Measurements from ENCODE around the gene MAML2.

DNA sequence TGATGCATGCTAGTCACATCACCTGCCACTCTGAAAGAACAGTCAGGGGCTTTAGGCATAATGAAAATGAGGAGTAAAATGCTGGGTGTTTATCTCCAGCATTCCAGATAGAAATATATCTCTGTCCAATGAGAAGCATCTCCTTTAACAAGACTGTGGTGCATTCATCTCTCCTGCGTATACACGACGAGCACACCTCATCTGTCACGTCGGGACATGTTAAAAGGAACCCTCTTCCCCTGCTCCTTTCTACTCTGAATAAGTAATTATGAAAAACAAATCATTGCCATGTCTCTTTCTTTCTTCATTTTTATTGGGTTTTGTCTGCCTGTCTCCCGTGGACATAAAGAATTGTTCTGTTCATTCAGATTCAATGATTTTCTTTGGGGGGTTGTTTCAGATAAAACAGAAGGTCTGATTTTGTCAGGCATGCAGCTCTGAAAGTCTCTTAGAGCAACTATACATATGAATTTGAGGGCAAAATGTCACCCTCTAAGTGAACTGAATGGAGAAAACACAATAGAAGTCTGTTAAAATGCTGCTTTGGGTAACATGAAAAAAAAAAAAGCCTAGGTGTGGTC, 195.0 kb downstream of the MAML2 start:
- TF ChIP-seq, protein P1, sequence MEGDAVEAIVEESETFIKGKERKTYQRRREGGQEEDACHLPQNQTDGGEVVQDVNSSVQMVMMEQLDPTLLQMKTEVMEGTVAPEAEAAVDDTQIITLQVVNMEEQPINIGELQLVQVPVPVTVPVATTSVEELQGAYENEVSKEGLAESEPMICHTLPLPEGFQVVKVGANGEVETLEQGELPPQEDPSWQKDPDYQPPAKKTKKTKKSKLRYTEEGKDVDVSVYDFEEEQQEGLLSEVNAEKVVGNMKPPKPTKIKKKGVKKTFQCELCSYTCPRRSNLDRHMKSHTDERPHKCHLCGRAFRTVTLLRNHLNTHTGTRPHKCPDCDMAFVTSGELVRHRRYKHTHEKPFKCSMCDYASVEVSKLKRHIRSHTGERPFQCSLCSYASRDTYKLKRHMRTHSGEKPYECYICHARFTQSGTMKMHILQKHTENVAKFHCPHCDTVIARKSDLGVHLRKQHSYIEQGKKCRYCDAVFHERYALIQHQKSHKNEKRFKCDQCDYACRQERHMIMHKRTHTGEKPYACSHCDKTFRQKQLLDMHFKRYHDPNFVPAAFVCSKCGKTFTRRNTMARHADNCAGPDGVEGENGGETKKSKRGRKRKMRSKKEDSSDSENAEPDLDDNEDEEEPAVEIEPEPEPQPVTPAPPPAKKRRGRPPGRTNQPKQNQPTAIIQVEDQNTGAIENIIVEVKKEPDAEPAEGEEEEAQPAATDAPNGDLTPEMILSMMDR (IDR thresholded peaks at IDR 0.05; ENCODE audit: low read length), result no peak
- no peak for TF ChIP-seq EZH2phosphoT487 (IDR thresholded peaks at IDR 0.05; ENCODE audit: low read length)

All from MM.1S (cell line).